Liver (tissue), 9 donors: Measurements from ENCODE around the gene SHB. TPM values are rescaled to one million over a fixed set of nuclear protein-coding genes. Genes with fewer than 3 reads are reported as not detected.

Experiments
- DNase-seq: peaks from one replicate; pipeline ENCODE4 v3.0.0-alpha.2; 2017; ENCODE audit warnings: low spot score
- H3K27ac ChIP-seq, 2 donors: one replicate each; pipeline ENCODE4 v1.7.0; 2013; ENCODE audit warnings: inconsistent platforms in 2 of 2, low read length in 2 of 2, control low read depth in 1 of 2, low read depth in 1 of 2, mild to moderate bottlenecking in 1 of 2
- H3K27me3 ChIP-seq, 4 donors: one replicate each; pipeline versions ENCODE4 v1.6.1 to v1.7.0; 2013; ENCODE audit warnings: low read length in 3 of 4, inconsistent platforms in 1 of 4, mild to moderate bottlenecking in 1 of 4, moderate library complexity in 1 of 4; ENCODE audit not compliant: control insufficient read depth in 4 of 4, insufficient read depth in 4 of 4
- H3K36me3 ChIP-seq, 4 donors: one replicate each; pipeline versions ENCODE4 v1.6.1 to v1.7.0; 2013; ENCODE audit warnings: low read length in 3 of 4, mild to moderate bottlenecking in 3 of 4, low read depth in 1 of 4, moderate library complexity in 1 of 4; ENCODE audit not compliant: control insufficient read depth in 4 of 4, insufficient read depth in 3 of 4
- H3K4me1 ChIP-seq, 4 donors: one replicate each; pipeline versions ENCODE4 v1.6.1 to v1.7.0; 2013; ENCODE audit warnings: low read length in 3 of 4, mild to moderate bottlenecking in 3 of 4, moderate library complexity in 1 of 4; ENCODE audit not compliant: control insufficient read depth in 4 of 4, insufficient read depth in 4 of 4
- H3K4me3 ChIP-seq, 3 donors: one replicate each; pipeline versions ENCODE4 v1.6.1 to v1.7.0; 2013; ENCODE audit warnings: low read length in 3 of 3, control low read depth in 1 of 3, low read depth in 1 of 3, mild to moderate bottlenecking in 1 of 3
- H3K9ac ChIP-seq, 2 donors: one replicate each; pipeline ENCODE4 v1.7.0; 2013; ENCODE audit warnings: low read length in 2 of 2, mild to moderate bottlenecking in 2 of 2, moderate library complexity in 2 of 2, control low read depth in 1 of 2, low read depth in 1 of 2
- H3K9me3 ChIP-seq, 4 donors: one replicate each; pipeline versions ENCODE4 v1.6.1 to v1.7.0; 2013; ENCODE audit warnings: low read length in 3 of 4; ENCODE audit not compliant: control insufficient read depth in 4 of 4
- EGR1 ChIP-seq, 2 donors: IDR thresholded peaks; 2 replicates each; pipeline ENCODE4 v1.6.1; 2016 to 2018; ENCODE audit warnings: antibody characterized with exemption in 2 of 2, low read depth in 2 of 2
- FOXA1 ChIP-seq: IDR thresholded peaks from 2 replicates; pipeline ENCODE4 v1.6.1; 2016; ENCODE audit warnings: antibody characterized with exemption
- FOXA2 ChIP-seq: IDR thresholded peaks from 2 replicates; pipeline ENCODE4 v1.6.1; 2016; ENCODE audit warnings: antibody characterized with exemption
- GABPA ChIP-seq, 2 donors: IDR thresholded peaks in 1 of 2; conservative IDR thresholded peaks in 1 of 2; 2 replicates each; pipeline ENCODE4 v1.6.1; 2016; ENCODE audit warnings: antibody characterized with exemption in 2 of 2, mild to moderate bottlenecking in 1 of 2, moderate library complexity in 1 of 2
- HNF4A ChIP-seq, 2 donors: conservative IDR thresholded peaks; 2 replicates each; pipeline ENCODE4 v1.6.1; 2016; ENCODE audit warnings: antibody characterized with exemption in 2 of 2, mild to moderate bottlenecking in 2 of 2
- HNF4G ChIP-seq: IDR thresholded peaks from 2 replicates; pipeline ENCODE4 v1.6.1; 2016; ENCODE audit warnings: antibody characterized with exemption
- JUND ChIP-seq, 2 donors: IDR thresholded peaks; 2 replicates each; pipeline ENCODE4 v1.6.1; 2016; ENCODE audit warnings: antibody characterized with exemption in 2 of 2
- NR2F2 ChIP-seq: IDR thresholded peaks from 2 replicates; pipeline ENCODE4 v1.6.1; 2016; ENCODE audit warnings: antibody characterized with exemption
- RAD21 ChIP-seq, 2 donors: IDR thresholded peaks; 2 replicates each; pipeline ENCODE4 v1.6.1; 2016; ENCODE audit warnings: antibody characterized with exemption in 2 of 2, mild to moderate bottlenecking in 2 of 2
- RXRA ChIP-seq, 2 donors: IDR thresholded peaks; 2 replicates each; pipeline ENCODE4 v1.6.1; 2017 to 2018; ENCODE audit warnings: antibody characterized with exemption in 2 of 2, mild to moderate bottlenecking in 1 of 2
- SP1 ChIP-seq: IDR thresholded peaks from 2 replicates; pipeline ENCODE4 v1.6.1; 2018; ENCODE audit warnings: antibody characterized with exemption, mild to moderate bottlenecking
- TAF1 ChIP-seq: conservative IDR thresholded peaks from 2 replicates; pipeline ENCODE4 v1.6.1; 2016; ENCODE audit warnings: antibody characterized with exemption, mild to moderate bottlenecking
- YY1 ChIP-seq: IDR thresholded peaks from 2 replicates; pipeline ENCODE4 v1.6.1; 2016; ENCODE audit warnings: antibody characterized with exemption, mild to moderate bottlenecking
- WGBS: extraction: QIAGEN DNeasy Blood & Tissue Kit; methylation state at CpG from one replicate; pipeline ENCODE4 v1.1.7; 2013; 5-methylcytosine and 5-hydroxymethylcytosine counted together
- polyA plus RNA-seq, 2 donors: library from polyadenylated mRNA; stranded (reverse) in 1 of 2; unstranded in 1 of 2; fragments of 200-250 nt in 1 of 2; fragments of >200 nt in 1 of 2; fragmentation: Nextera tagmentation in 1 of 2; extraction: Ambion mirVana in 1 of 2; gene quantifications; one replicate each; pipeline versions ENCODE4 v1.2.1 to v1.2.3, GENCODE V29; 2013 to 2015
- total RNA-seq, 2 donors: library from RNA; depleted of rRNA; stranded (reverse); fragments of >200 nt; gene quantifications; one replicate each; pipeline ENCODE4 v1.2.3, GENCODE V29; 2014
- TF ChIP-seq, protein P1 (sequence below): IDR thresholded peaks from 2 replicates; pipeline ENCODE4 v1.6.1; 2016; ENCODE audit warnings: antibody characterized with exemption
- TF ChIP-seq, protein P2 (sequence below): IDR thresholded peaks from 2 replicates; pipeline ENCODE4 v1.6.1; 2016; ENCODE audit warnings: antibody characterized with exemption
- TF ChIP-seq, protein P3 (sequence below): fragments of 150-350 bp; IDR thresholded peaks from 2 replicates; pipeline ENCODE4 v1.5.1; 2017; ENCODE audit warnings: improper control_type of control experiment, low read depth, low read length; ENCODE audit not compliant: missing input control
- TF ChIP-seq, protein P4 (sequence below): IDR thresholded peaks from 2 replicates; pipeline ENCODE4 v1.6.1; 2016; ENCODE audit warnings: antibody characterized with exemption
- TF ChIP-seq, protein P5 (sequence below): IDR thresholded peaks from 2 replicates; pipeline ENCODE4 v1.6.1; 2016; ENCODE audit warnings: antibody characterized with exemption, mild to moderate bottlenecking
- donor health status: healthy.
- donor health status: healthy.
- donor health status: healthy.
- donor health status: healthy.
- donor health status: healthy.

SHB gene
- total and polyA plus RNA-seq, 4 donors: 3.4 to 17.3 (median 7.0) TPM

DNA sequence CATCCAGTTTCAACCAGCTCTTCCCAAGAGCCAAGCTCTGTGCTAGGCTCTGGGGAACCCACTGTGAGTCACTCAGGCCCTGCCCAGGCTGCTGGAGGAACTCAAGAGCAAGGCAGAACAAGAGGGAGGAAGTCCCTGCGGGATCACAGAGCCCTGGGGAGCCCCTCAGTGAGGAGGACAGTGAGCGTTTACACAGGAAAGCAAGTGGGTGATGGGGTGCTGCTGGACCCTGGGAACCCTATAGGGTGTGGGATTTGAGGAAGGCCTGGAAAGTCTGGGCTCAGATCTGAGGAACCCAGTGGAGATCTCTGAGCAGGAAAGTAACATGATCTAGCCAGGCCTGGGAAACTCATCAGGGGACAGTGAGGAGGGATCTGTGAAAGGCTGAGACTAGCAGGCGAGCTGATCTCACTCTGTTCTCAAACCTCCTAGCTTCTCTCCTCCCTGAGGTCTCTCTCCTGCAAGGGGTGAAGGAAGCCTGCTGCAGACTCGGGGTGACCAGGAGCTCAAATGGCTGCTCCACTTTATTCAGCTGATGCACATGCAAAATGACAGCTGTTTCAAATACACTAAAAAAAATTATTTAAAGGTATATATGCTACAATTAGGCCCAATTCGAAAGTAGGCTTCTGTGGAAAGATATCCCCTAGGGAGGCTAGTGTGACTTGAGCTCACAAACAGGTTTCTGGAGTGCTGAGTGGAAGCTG lies 70.0 kb downstream of the SHB start:
- H3K36me3 ChIP-seq: peaks cover 0 to 9% (median 2%) of the 10 kb centered on the region in 4 donors
- H3K4me3 ChIP-seq: no peak overlapping the region
- peaks cover under 1 to 22% (median 12%) of the 10 kb centered on the region in 4 donors for H3K4me1 ChIP-seq
- 89% methylated on average over 5 of the region's 5 CpGs for WGBS
- no peaks in the 10 kb centered on the region for H3K9me3 ChIP-seq
- TF ChIP-seq GABPA (IDR thresholded peaks at IDR 0.05 in 1 of 2, conservative IDR thresholded peaks at IDR 0.05 in 1 of 2): no peak
- TF ChIP-seq HNF4G: no peak
- no peak for TF ChIP-seq FOXA2
- TF ChIP-seq RXRA (IDR thresholded peaks at IDR 0.05): no peak
- TF ChIP-seq FOXA1: no peak
- TF ChIP-seq, protein P1, sequence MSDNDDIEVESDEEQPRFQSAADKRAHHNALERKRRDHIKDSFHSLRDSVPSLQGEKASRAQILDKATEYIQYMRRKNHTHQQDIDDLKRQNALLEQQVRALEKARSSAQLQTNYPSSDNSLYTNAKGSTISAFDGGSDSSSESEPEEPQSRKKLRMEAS: no peak
- TF ChIP-seq, protein P2, sequence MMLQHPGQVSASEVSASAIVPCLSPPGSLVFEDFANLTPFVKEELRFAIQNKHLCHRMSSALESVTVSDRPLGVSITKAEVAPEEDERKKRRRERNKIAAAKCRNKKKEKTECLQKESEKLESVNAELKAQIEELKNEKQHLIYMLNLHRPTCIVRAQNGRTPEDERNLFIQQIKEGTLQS: no peak
- TF ChIP-seq RAD21 (IDR thresholded peaks at IDR 0.05): no peak
- H3K9ac ChIP-seq: no peak overlapping the region
- no peak overlapping the region for H3K27ac ChIP-seq
- no peaks in the 10 kb centered on the region for H3K27me3 ChIP-seq
- DNase-seq: no peak

DNA sequence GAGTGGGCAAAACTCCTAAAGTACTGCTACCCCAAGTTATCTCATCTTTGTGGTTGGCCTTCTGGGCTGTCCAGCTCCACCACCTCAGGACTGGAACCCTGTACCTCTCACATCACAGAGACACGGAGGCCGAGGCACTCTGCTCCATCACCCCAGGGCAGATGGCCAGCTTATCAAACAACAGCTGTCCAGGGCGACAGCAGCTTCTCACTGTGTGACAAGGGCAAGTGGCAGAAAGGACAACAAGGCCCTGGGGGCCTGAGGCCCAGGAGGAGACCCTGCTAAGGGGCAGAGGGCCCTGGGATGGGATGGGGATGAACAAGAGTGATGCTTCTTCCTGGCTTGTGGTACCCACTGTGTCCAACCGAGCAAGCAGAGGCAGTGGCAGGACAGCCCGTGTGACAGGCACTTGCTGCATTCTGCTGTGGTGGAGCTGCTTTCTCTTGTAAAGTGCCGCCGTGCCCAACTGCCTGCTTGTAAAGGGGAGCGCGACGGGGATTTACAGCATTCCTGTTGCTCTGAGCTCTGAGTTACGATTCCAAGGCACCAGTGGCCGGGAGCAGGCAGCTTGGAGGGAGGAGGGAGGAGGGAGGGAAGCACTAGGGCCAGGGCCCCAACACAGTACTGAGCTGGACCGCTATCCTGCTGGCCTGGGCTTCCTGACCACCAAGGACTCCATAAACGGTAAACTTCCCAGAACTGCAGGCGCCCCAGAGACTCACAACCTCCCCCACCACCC lies 71.2 kb downstream of the SHB start:
- Histone ChIP-seq H3K36me3 (peaks cover 0 to 9% (median 2%) of the 10 kb centered on the region in 4 donors), H3K27ac (no peak overlapping the region), H3K27me3 (no peaks in the 10 kb centered on the region), H3K4me1 (peaks cover 1 to 25% (median 17%) of the 10 kb centered on the region in 4 donors), H3K9ac (no peak overlapping the region), H3K9me3 (no peaks in the 10 kb centered on the region), H3K4me3 (no peak overlapping the region)
- 85% methylated on average over 15 of the region's 15 CpGs for WGBS
- no peak for DNase-seq
- TF ChIP-seq SP1 (no peak), RAD21 (IDR thresholded peaks at IDR 0.05) (no peak), HNF4A (conservative IDR thresholded peaks at IDR 0.05) (no peak)
- TF ChIP-seq, protein P1: no peak
- TF ChIP-seq, protein P3, sequence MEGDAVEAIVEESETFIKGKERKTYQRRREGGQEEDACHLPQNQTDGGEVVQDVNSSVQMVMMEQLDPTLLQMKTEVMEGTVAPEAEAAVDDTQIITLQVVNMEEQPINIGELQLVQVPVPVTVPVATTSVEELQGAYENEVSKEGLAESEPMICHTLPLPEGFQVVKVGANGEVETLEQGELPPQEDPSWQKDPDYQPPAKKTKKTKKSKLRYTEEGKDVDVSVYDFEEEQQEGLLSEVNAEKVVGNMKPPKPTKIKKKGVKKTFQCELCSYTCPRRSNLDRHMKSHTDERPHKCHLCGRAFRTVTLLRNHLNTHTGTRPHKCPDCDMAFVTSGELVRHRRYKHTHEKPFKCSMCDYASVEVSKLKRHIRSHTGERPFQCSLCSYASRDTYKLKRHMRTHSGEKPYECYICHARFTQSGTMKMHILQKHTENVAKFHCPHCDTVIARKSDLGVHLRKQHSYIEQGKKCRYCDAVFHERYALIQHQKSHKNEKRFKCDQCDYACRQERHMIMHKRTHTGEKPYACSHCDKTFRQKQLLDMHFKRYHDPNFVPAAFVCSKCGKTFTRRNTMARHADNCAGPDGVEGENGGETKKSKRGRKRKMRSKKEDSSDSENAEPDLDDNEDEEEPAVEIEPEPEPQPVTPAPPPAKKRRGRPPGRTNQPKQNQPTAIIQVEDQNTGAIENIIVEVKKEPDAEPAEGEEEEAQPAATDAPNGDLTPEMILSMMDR: no peak

DNA sequence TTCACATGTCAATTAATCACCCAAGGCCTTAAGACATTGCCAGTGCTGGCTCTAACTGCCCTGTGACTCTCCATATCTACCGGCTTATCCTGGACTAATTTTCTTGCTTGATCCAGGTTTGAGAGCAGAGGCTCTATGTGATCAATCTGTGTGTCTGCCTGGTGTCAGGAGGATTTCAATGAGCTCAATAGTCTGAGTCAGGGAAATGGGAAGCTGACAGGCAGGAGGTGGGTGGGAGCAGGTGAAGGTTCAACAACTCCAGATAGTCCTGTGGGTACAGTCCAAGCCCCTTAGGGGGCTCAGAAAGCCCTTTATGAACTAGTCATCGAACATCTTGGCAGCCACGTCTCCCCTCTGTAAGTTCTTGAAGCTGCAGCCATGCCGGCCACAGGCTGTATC lies 72.2 kb downstream of the SHB start:
- TF ChIP-seq, protein P4, sequence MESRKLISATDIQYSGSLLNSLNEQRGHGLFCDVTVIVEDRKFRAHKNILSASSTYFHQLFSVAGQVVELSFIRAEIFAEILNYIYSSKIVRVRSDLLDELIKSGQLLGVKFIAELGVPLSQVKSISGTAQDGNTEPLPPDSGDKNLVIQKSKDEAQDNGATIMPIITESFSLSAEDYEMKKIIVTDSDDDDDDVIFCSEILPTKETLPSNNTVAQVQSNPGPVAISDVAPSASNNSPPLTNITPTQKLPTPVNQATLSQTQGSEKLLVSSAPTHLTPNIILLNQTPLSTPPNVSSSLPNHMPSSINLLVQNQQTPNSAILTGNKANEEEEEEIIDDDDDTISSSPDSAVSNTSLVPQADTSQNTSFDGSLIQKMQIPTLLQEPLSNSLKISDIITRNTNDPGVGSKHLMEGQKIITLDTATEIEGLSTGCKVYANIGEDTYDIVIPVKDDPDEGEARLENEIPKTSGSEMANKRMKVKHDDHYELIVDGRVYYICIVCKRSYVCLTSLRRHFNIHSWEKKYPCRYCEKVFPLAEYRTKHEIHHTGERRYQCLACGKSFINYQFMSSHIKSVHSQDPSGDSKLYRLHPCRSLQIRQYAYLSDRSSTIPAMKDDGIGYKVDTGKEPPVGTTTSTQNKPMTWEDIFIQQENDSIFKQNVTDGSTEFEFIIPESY: no peak
- TF ChIP-seq JUND (IDR thresholded peaks at IDR 0.05): no peak
- TF ChIP-seq, protein P2: no peak
- no peak for TF ChIP-seq NR2F2
- no peak for TF ChIP-seq TAF1
- TF ChIP-seq EGR1 (IDR thresholded peaks at IDR 0.05; ENCODE audit: low read depth in 2 of 2): no peak
- no peak for TF ChIP-seq YY1
- TF ChIP-seq, protein P5, sequence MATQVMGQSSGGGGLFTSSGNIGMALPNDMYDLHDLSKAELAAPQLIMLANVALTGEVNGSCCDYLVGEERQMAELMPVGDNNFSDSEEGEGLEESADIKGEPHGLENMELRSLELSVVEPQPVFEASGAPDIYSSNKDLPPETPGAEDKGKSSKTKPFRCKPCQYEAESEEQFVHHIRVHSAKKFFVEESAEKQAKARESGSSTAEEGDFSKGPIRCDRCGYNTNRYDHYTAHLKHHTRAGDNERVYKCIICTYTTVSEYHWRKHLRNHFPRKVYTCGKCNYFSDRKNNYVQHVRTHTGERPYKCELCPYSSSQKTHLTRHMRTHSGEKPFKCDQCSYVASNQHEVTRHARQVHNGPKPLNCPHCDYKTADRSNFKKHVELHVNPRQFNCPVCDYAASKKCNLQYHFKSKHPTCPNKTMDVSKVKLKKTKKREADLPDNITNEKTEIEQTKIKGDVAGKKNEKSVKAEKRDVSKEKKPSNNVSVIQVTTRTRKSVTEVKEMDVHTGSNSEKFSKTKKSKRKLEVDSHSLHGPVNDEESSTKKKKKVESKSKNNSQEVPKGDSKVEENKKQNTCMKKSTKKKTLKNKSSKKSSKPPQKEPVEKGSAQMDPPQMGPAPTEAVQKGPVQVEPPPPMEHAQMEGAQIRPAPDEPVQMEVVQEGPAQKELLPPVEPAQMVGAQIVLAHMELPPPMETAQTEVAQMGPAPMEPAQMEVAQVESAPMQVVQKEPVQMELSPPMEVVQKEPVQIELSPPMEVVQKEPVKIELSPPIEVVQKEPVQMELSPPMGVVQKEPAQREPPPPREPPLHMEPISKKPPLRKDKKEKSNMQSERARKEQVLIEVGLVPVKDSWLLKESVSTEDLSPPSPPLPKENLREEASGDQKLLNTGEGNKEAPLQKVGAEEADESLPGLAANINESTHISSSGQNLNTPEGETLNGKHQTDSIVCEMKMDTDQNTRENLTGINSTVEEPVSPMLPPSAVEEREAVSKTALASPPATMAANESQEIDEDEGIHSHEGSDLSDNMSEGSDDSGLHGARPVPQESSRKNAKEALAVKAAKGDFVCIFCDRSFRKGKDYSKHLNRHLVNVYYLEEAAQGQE: no peak
- TF ChIP-seq SP1: no peak
- TF ChIP-seq FOXA2: no peak
- TF ChIP-seq RAD21 (IDR thresholded peaks at IDR 0.05): no peak
- TF ChIP-seq HNF4G: no peak
- 97% methylated on average over 4 of the region's 4 CpGs for WGBS
- Histone ChIP-seq H3K4me3 (no peak overlapping the region), H3K36me3 (peaks cover 0 to 8% (median 1%) of the 10 kb centered on the region in 4 donors), H3K9ac (no peak overlapping the region), H3K27me3 (no peaks in the 10 kb centered on the region), H3K4me1 (peaks cover 1 to 25% (median 17%) of the 10 kb centered on the region in 4 donors), H3K9me3 (no peaks in the 10 kb centered on the region), H3K27ac (no peak overlapping the region)
- DNase-seq: no peak
